ENCODE measurements around the gene SACS.
"Not testable (repeated sequence)": the region's sequence is repeated elsewhere in the genome, so short reads cannot be mapped to it uniquely, and the experiment has no call there.

Gene SACS

DNA sequence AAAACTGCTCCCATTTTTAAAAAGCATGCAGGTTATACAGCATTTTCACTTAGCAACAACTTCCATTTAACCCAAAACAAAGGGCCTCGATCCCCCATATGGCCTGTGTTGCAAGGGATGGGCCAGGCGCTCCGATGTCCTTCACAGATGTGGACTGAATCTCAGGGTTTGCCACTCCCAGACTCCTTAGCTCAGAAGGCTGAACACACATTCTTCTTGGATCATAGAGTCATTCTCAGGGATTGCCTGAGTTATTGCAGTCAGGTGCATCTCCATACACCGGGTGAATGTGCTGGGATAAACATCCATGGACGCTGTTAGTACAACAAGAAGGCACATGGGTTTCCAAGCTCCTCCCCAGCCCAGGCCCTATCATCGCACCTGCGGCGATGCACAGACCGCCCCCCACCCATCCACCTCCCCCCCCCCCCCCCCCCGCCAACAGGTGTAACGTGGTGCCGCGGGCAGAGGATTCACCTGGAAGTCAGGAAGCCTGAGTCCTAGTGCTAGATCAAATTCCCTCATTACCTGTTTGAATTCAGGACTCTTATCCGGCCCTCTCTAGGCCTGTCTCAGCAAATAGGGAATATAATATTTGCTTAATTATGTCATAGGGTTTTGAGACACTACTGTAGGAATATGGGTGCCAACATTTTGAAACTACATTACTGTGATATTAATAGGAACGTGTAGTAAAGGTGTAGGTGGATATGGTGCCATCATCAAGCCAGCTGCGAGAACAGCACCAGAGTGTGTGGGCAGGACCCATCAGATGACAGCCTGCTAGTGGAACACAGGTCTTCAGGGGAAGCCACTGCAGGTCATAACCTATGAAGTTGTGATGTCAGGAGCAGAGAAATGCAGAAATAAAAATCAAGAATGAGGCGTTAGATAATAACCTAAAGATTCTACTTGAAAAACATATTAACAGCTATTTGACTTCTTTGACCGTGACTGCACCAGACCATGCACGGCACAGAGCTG, 110.9 kb downstream of the SACS start:
- Histone ChIP-seq H3K4me3 (ENCODE audit: insufficient read length, low read depth) (no peak overlapping the region), H3K4me1 (ENCODE audit: insufficient read depth, insufficient read length) (no peaks in the 10 kb centered on the region), H3K9me3 (ENCODE audit: insufficient read depth, low read length) (no peaks in the 10 kb centered on the region), H3K27me3 (ENCODE audit: insufficient read depth, insufficient read length) (no peaks in the 10 kb centered on the region), H3K9ac (ENCODE audit: insufficient read length, low read depth) (no peak overlapping the region), H3K36me3 (ENCODE audit: insufficient read depth, insufficient read length, low read length) (no peaks in the 10 kb centered on the region)
- no peak for DNase-seq (ENCODE audit: low read depth, low spot score)
- TF ChIP-seq YY1 (IDR thresholded peaks at IDR 0.05; ENCODE audit: insufficient read depth, insufficient read length) (no peak), SUZ12 (IDR thresholded peaks at IDR 0.05; ENCODE audit: extremely low read depth, insufficient read depth, insufficient read length) (no peak), ZNF274 (IDR thresholded peaks at IDR 0.05; ENCODE audit: low read depth, low read length) (no peak)

DNA sequence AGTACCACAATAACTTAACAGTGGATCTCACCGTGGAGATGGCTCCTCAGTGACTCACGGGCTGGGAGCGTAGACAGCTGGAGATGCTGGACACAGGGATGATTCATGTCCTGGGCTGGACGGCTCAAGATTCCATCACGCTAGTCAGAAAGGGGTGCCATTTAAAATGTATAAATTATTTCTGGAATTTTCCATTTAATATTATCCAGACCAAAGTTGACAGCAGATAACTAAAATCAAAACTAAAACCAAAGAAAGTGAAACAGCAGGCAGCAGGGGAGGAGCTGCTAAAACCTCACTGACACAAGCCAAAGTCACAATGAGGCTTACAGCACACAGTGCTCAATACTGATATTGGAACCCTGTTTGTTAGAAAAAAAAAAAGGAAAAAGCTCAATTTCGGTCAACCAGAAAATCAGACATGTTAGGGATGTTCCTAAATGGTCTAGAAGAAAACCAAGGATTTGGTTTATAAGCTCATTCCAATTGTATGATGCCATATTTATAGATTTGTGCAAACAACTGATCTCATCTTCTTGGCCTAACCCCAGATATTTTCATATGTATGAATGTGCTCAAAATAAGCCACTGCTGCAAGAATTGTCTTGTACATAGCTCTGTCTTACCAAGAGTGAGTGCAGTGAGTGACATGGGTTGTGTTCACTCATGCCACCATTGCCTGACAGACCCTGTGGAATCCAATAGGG, 111.8 kb downstream of the SACS start:
- no peak for TF ChIP-seq SUZ12 (IDR thresholded peaks at IDR 0.05; ENCODE audit: extremely low read depth, insufficient read depth, insufficient read length)
- no peak for TF ChIP-seq ZNF274 (IDR thresholded peaks at IDR 0.05; ENCODE audit: low read depth, low read length)
- TF ChIP-seq YY1 (IDR thresholded peaks at IDR 0.05; ENCODE audit: insufficient read depth, insufficient read length) = no peak
- no peaks in the 10 kb centered on the region for H3K36me3 ChIP-seq (ENCODE audit: insufficient read depth, insufficient read length, low read length)
- no peak for DNase-seq (ENCODE audit: low read depth, low spot score)
- H3K9ac ChIP-seq (ENCODE audit: insufficient read length, low read depth) = no peak overlapping the region
- no peaks in the 10 kb centered on the region for H3K4me1 ChIP-seq (ENCODE audit: insufficient read depth, insufficient read length)
- no peaks in the 10 kb centered on the region for H3K27me3 ChIP-seq (ENCODE audit: insufficient read depth, insufficient read length)
- H3K4me3 ChIP-seq (ENCODE audit: insufficient read length, low read depth) = no peak overlapping the region
- H3K9me3 ChIP-seq (ENCODE audit: insufficient read depth, low read length) = no peaks in the 10 kb centered on the region

DNA sequence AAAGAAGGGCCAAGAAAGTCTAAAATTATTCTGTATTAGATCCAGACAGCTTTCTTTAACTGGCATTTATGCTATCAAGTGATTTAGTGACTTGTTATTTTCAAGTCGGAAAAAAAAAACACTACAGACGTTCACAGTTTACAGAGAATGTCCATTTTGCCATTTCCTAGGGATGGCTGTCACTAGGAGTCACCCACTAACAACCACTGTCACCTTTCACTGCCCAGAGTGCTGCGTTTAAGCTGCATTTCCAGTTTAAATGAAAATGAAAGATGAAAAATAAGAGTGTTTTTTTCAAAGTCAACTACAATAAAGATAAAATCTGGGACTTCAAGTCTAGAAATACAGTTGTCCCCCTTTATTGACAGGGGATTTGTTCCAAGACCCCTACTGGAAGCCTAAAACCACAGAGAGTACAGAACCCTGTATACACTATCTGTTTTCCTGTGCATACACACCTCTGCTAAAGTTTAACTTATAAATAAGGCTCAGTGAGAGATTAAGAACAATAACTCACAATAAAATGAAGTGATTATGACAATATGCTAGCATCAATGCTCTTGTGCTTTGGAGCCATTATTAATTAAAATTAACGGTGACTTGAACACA, 112.5 kb downstream of the SACS start:
- Histone ChIP-seq H3K9me3 (ENCODE audit: insufficient read depth, low read length) (no peaks in the 10 kb centered on the region), H3K27me3 (ENCODE audit: insufficient read depth, insufficient read length) (no peaks in the 10 kb centered on the region), H3K36me3 (ENCODE audit: insufficient read depth, insufficient read length, low read length) (no peaks in the 10 kb centered on the region), H3K9ac (ENCODE audit: insufficient read length, low read depth) (no peak overlapping the region), H3K4me1 (ENCODE audit: insufficient read depth, insufficient read length) (no peaks in the 10 kb centered on the region), H3K4me3 (ENCODE audit: insufficient read length, low read depth) (no peak overlapping the region)
- no peak for DNase-seq (ENCODE audit: low read depth, low spot score)
- TF ChIP-seq ZNF274 (IDR thresholded peaks at IDR 0.05; ENCODE audit: low read depth, low read length) (no peak), SUZ12 (IDR thresholded peaks at IDR 0.05; ENCODE audit: extremely low read depth, insufficient read depth, insufficient read length) (no peak), YY1 (IDR thresholded peaks at IDR 0.05; ENCODE audit: insufficient read depth, insufficient read length) (no peak)

DNA sequence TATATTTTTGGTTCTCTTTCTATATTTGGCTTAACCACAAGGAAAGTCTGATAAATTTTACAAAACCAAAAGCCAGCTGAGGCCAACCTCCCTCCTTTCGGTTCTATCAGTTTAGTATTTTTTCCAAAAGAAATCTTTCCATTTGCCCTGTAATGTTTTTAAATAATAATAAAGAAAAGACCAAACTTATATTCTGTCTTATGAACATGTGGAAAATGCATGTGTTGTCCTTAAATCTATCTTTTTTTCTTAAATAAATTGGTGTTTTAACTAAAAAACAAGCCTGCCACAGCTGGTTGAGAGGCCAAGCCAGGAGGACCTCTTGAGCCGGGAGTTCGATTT, 113.6 kb downstream of the SACS start:
- TF ChIP-seq SUZ12 (IDR thresholded peaks at IDR 0.05; ENCODE audit: extremely low read depth, insufficient read depth, insufficient read length) (no peak), YY1 (IDR thresholded peaks at IDR 0.05; ENCODE audit: insufficient read depth, insufficient read length) (no peak), ZNF274 (IDR thresholded peaks at IDR 0.05; ENCODE audit: low read depth, low read length) (no peak)
- no peak overlapping the region for H3K4me3 ChIP-seq (ENCODE audit: insufficient read length, low read depth)
- H3K9me3 ChIP-seq (ENCODE audit: insufficient read depth, low read length) = no peaks in the 10 kb centered on the region
- no peak for DNase-seq (ENCODE audit: low read depth, low spot score)
- no peaks in the 10 kb centered on the region for H3K4me1 ChIP-seq (ENCODE audit: insufficient read depth, insufficient read length)
- no peak overlapping the region for H3K9ac ChIP-seq (ENCODE audit: insufficient read length, low read depth)
- no peaks in the 10 kb centered on the region for H3K36me3 ChIP-seq (ENCODE audit: insufficient read depth, insufficient read length, low read length)
- H3K27me3 ChIP-seq (ENCODE audit: insufficient read depth, insufficient read length) = no peaks in the 10 kb centered on the region

DNA sequence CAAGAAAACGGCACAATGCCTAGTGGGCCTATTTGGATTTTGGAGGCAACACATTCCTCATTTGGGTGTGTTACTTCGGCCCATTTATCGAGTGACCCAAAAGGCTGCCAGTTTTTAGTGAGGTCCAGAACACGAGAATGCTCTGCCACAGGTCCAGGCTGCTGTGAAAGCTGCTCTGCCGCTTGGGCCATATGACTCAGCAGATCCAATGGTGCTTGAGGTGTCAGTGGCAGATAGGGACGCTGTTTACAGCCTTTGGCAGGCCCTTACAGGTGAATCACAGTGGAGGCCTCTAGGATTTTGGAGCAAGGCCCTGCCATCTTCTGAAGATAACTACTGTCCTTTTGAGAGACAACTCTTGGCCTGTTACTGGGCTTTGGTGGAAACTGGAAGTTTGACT, 118.7 kb downstream of the SACS start:
- DNase-seq (ENCODE audit: low read depth, low spot score); H3K9me3 ChIP-seq (ENCODE audit: insufficient read depth, low read length); H3K9ac ChIP-seq (ENCODE audit: insufficient read length, low read depth); H3K4me3 ChIP-seq (ENCODE audit: insufficient read length, low read depth); H3K36me3 ChIP-seq (ENCODE audit: insufficient read depth, insufficient read length, low read length); H3K27me3 ChIP-seq (ENCODE audit: insufficient read depth, insufficient read length); H3K4me1 ChIP-seq (ENCODE audit: insufficient read depth, insufficient read length): not testable (repeated sequence)

DNA sequence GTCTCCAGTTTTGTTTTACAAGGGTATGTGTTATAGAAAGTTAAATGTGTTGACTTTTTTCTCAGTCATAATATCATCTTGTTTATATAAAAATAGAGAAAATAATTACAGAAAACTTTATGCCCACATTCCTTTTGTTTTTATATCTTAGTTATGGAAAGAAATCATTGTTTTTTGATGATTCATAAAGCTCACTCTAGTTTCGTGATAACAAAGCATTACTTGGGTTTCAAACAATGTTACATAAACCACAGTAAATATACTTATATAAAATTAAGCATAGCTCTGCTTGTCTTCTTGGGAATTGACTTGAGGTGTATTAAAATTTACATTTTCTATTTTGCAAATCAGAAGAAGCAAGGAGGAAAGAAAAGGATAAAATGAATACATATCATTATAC, 140.9 kb downstream of the SACS start:
- H3K4me3 ChIP-seq (ENCODE audit: insufficient read length, low read depth) = no peak overlapping the region
- H3K36me3 ChIP-seq (ENCODE audit: insufficient read depth, insufficient read length, low read length) = no peaks in the 10 kb centered on the region
- no peaks in the 10 kb centered on the region for H3K4me1 ChIP-seq (ENCODE audit: insufficient read depth, insufficient read length)
- no peak overlapping the region for H3K9ac ChIP-seq (ENCODE audit: insufficient read length, low read depth)
- H3K9me3 ChIP-seq (ENCODE audit: insufficient read depth, low read length) = peaks cover 10% of the 10 kb centered on the region
- TF ChIP-seq YY1 (IDR thresholded peaks at IDR 0.05; ENCODE audit: insufficient read depth, insufficient read length) = no peak
- TF ChIP-seq SUZ12 (IDR thresholded peaks at IDR 0.05; ENCODE audit: extremely low read depth, insufficient read depth, insufficient read length) = no peak
- TF ChIP-seq ZNF274 (IDR thresholded peaks at IDR 0.05; ENCODE audit: low read depth, low read length) = no peak
- DNase-seq (ENCODE audit: low read depth, low spot score) = no peak
- H3K27me3 ChIP-seq (ENCODE audit: insufficient read depth, insufficient read length) = no peaks in the 10 kb centered on the region

DNA sequence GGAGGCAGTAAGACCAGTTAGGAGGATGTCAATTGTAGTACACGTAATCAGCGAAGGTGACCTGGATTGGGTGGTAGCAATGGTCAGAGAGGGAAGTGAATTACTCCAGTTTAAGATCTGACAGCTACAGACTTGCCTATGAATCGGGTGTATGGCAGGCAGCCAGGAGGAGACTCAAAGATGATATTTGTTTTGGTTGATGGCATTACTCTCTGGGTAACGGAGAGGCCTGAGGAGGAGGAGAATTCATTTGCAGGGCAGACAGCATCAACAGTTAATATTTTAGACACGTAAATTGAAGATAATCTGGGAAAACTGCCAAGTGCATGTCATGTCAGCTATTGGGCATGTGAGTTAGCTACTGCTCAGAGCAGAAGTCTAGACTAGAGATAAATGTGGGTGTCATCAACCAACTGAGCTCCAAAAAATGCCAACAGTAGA, 143.6 kb downstream of the SACS start:
- Histone ChIP-seq H3K27me3 (ENCODE audit: insufficient read depth, insufficient read length) (no peaks in the 10 kb centered on the region), H3K4me1 (ENCODE audit: insufficient read depth, insufficient read length) (no peaks in the 10 kb centered on the region), H3K36me3 (ENCODE audit: insufficient read depth, insufficient read length, low read length) (no peaks in the 10 kb centered on the region), H3K9me3 (ENCODE audit: insufficient read depth, low read length) (no peaks in the 10 kb centered on the region), H3K4me3 (ENCODE audit: insufficient read length, low read depth) (no peak overlapping the region), H3K9ac (ENCODE audit: insufficient read length, low read depth) (no peak overlapping the region)
- DNase-seq (ENCODE audit: low read depth, low spot score) = no peak
- TF ChIP-seq SUZ12 (IDR thresholded peaks at IDR 0.05; ENCODE audit: extremely low read depth, insufficient read depth, insufficient read length) (no peak), ZNF274 (IDR thresholded peaks at IDR 0.05; ENCODE audit: low read depth, low read length) (no peak), YY1 (IDR thresholded peaks at IDR 0.05; ENCODE audit: insufficient read depth, insufficient read length) (no peak)
